GM10266 (cell line): ENCODE results near the gene KIAA1549.
A peak's percentile ranks its signal among the peaks of the same experiment; 100 is the strongest.
"Not testable (repeated sequence)": the region's sequence is repeated elsewhere in the genome, so short reads cannot be mapped to it uniquely, and the experiment has no call there.

ENCODE experiments used
- DNase-seq: peaks from one replicate; pipeline ENCODE4 v3.0.0; 2012; ENCODE audit errors: extremely low spot score
- TF ChIP-seq, protein P1 (sequence below): IDR thresholded peaks from 2 replicates; pipeline ENCODE4 v1.5.1; 2012; ENCODE audit warnings: mild to moderate bottlenecking, low read depth; ENCODE audit not compliant: control insufficient read depth, insufficient read depth; ENCODE audit errors: missing control alignments

KIAA1549 gene

DNA sequence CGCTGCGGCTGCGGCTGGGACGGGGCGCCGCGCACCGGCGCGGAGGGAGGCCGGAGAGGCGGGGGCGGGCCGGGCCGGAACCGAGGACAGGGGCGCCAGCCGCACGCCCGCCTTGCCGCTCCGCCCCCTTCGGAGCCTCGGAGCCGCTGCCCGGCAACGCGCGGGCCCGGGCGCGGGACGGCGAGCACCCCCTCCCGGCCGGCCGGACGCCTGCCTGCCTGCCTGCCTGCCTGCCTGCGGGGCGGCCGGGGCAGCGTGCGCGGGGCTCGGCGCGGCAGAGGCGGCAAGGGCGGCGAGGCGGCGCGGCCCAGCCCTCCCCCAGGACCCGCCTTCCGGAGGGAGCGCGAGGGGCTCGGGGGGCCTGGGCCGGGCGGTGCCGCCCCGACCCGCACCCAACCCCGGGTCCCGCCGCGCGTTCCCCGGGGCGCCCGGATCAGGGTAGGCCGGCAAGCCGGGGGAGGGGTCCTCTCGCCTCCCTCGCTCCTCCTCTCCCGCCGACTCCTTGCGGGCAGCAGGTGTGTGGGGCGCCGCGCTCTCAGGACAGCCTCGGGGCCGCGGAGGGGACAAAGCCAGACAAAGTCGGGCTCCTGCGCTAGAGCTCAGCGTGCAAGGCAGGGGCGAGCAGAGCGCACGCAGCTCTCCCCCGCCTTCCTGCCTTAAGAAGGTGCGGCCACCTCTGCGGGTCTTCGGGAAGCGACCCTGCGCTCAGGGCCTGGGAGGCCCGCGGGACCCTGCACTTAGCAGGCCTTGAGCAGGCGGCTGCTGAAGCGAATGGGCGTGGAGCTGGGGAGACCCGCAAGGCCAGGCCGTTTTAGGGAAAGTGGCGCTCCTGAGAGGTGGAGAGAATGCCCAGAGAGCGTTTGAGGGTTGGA lies at the start of gene KIAA1549:
KIAA1549 (minus strand) TSS at position 58 of the 872 bp plus-strand sequence. CDS start 120 bp downstream, outside the sequence.
- TF ChIP-seq, protein P1, sequence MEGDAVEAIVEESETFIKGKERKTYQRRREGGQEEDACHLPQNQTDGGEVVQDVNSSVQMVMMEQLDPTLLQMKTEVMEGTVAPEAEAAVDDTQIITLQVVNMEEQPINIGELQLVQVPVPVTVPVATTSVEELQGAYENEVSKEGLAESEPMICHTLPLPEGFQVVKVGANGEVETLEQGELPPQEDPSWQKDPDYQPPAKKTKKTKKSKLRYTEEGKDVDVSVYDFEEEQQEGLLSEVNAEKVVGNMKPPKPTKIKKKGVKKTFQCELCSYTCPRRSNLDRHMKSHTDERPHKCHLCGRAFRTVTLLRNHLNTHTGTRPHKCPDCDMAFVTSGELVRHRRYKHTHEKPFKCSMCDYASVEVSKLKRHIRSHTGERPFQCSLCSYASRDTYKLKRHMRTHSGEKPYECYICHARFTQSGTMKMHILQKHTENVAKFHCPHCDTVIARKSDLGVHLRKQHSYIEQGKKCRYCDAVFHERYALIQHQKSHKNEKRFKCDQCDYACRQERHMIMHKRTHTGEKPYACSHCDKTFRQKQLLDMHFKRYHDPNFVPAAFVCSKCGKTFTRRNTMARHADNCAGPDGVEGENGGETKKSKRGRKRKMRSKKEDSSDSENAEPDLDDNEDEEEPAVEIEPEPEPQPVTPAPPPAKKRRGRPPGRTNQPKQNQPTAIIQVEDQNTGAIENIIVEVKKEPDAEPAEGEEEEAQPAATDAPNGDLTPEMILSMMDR = peak; percentile 76
- DNase-seq = peak; percentile 94

DNA sequence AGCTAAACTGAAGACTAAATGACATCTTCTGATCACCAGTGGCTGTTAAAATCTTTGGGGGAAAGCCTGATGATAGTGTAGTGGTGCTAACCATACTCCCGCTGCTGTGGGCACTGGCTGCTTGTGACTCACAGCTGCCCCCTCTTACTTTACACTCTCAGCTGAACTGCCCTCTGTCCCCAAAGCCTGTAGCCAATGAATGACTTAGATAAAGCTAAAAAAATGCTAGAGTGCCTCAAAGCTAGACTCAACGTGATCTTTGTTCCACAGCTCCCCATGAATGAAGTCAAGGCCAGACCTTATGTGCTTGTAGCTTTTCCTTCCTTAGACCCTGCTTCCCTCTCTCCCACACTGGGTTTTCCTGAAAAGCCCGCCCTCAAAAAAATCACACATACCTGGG lies 48.2 kb upstream of the KIAA1549 start:
- TF ChIP-seq, protein P1 = no peak
- DNase-seq = no peak

DNA sequence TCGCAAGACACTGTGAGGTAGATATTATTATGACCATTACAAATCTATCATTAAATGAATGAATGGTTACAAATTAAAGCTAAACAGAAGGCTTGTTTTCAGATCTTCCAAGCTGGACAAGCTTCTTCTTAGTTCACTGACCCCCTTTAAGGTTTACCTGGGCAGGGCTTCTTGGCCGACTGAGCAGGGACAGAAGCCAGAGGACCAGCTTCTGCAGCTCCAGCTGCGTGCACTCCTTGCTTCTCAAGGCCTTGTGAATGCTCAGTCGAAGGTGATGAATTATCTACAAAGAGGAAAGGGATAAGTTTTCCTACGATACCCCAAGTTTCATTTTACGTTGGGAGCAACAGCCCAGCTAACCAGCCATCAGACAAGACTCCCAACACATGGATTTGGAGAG lies 45.4 kb upstream of the KIAA1549 start:
- TF ChIP-seq, protein P1 = no peak
- DNase-seq = no peak

DNA sequence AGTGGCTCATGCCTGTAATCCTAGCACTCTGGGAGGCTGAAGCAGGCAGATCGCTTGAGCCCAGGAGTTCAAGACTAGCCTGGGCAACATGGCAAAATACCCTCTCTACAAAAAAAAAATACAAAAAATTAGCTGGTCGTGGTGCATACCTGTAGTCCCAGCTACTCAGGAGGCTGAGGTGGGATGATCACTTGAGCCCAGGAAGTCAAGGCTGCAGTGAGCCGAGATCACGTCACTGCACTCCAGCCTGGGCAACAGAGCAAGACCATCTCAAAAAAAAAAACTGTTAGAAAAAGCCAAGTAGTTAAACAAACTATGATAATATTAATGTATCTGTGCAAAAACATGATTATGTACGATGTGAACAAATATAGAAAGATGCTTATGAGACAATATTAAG lies 44.7 kb upstream of the KIAA1549 start:
- DNase-seq = not testable (repeated sequence)

DNA sequence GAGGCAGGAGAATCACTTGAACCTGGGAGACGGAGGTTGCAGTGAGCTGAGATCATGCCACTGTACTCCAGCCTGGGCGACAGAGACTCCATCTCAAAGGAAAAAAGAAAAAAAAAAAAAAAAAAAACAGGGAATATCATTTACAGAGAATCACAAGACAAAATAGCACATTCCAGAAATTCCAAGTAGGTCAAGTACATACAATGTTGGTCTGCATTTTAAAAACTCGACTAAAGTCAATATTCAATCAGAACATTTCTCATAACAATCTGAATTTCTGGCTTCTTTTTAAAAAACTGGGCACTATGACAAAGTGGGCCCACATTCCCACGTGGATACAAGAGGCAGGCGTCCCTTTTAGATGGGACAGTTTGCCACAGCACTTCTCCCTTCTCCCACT lies 41.9 kb upstream of the KIAA1549 start:
- DNase-seq = no peak
- TF ChIP-seq, protein P1 = no peak

DNA sequence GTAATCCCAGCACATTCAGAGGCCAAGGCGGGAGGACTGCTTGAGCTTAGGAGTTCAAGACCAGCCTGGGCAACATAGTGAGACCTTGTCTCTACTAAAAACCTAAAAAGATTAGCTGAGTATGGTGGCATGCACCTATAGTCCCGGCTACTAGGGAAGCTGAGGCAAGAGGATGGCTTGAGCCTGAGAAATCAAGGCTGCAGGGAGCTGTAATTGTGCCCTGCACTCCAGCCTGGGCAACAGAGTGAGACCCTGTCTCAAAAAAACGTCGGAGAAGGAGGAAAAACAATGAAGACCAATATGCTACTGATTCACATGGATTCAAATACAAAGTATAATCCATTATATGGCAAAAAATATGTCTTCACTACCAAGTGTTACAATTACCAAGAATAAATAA lies 41.1 kb upstream of the KIAA1549 start:
- TF ChIP-seq, protein P1 = no peak
- no peak for DNase-seq

DNA sequence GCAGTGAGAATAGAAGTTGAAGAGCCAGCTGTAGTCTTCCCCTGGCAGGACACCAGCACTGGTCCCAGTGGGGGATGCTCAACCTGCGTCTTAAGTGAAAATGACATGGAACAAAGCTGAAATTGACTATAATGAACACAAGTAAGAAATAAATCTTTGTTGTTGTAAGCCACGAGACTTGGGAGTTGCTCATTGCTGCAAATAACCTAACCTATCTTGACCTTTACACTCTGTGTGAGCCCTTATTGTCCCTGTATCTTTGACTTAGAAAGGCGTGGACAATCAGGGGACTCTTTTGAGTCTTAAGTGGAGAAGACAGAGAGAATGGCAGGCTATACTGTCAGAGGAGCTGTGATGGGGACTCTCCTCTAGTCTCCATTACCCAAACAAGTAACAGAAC lies 37.7 kb upstream of the KIAA1549 start:
- no peak for DNase-seq
- TF ChIP-seq, protein P1 = no peak
